A673 (cell line): ENCODE measurements around the gene CDYL2.

Source experiments
- EZH2 ChIP-seq: fragments of 200-600 bp; sonication (generic); IDR thresholded peaks from 2 replicates; pipeline ENCODE4 v1.6.1; 2017; ENCODE audit warnings: borderline replicate concordance, low read depth, mild to moderate bottlenecking, mixed read lengths, antibody characterized with exemption, low read length; ENCODE audit not compliant: poor library complexity, severe bottlenecking
- TF ChIP-seq, protein P1 (sequence below): fragments of 300-800, 200-600 bp; sonication (generic); conservative IDR thresholded peaks from 2 replicates; pipeline ENCODE4 v1.5.1; 2017; ENCODE audit warnings: low read depth, mild to moderate bottlenecking, antibody characterized with exemption, low read length, moderate library complexity, mixed read lengths

DNA sequence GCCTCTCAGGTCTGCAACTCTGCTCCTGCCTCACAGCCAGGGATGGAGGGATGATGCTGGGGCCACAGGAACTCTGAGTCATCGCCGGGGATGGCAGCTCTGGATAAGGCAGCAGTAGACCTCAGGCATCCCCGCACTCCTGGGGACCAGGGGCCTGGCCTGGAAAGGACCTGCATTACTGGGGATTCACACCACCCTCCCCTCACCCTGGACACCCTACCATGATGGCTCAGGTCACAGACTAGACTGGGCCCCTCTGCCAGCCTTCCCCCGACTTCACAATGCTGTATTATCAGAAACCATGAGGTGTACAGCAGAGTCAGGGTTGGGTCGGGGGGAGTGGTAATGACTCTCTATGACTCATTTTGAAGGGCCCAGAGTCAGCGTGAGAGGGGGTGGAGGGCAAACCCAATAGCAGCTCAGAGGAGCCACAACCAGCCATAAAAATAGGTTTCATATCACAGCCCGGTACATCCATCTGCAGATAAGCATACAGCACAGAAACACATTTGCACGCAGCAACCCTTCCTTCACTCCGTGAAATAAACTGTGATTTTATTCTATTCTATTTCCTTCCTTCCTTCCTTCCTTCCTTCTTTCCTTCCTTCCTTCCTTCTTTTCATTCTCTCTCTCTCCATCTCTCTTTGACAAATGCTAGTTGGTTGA lies 234.8 kb downstream of the CDYL2 start:
- TF ChIP-seq, protein P1, sequence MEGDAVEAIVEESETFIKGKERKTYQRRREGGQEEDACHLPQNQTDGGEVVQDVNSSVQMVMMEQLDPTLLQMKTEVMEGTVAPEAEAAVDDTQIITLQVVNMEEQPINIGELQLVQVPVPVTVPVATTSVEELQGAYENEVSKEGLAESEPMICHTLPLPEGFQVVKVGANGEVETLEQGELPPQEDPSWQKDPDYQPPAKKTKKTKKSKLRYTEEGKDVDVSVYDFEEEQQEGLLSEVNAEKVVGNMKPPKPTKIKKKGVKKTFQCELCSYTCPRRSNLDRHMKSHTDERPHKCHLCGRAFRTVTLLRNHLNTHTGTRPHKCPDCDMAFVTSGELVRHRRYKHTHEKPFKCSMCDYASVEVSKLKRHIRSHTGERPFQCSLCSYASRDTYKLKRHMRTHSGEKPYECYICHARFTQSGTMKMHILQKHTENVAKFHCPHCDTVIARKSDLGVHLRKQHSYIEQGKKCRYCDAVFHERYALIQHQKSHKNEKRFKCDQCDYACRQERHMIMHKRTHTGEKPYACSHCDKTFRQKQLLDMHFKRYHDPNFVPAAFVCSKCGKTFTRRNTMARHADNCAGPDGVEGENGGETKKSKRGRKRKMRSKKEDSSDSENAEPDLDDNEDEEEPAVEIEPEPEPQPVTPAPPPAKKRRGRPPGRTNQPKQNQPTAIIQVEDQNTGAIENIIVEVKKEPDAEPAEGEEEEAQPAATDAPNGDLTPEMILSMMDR, result no peak
- TF ChIP-seq EZH2, result no peak
